BLaER1 treated with 17β-estradiol and CSF1 and Interleukin-3, amounts not matched to agents 10 nM and 100 nM (cell line): ENCODE results near the gene USP49.

ENCODE experiments used
- H3K27ac ChIP-seq, 11 experiments: shearing (Covaris generic); formaldehyde crosslinking; 2 replicates each; pipeline ENCODE4 v1.8.1; 2022
- H3K27me3 ChIP-seq, 11 experiments: shearing (Covaris generic); formaldehyde crosslinking; 2 replicates each; pipeline ENCODE4 v1.8.1; 2022
- H3K36me3 ChIP-seq, 11 experiments: shearing (Covaris generic); formaldehyde crosslinking; 2 replicates each; pipeline ENCODE4 v1.8.1; 2022
- H3K4me1 ChIP-seq, 10 experiments: shearing (Covaris generic); formaldehyde crosslinking; 2 replicates each; pipeline ENCODE4 v1.8.1; 2022
- H3K4me2 ChIP-seq, 11 experiments: shearing (Covaris generic); formaldehyde crosslinking; 2 replicates each; pipeline ENCODE4 v1.8.1; 2022
- H3K4me3 ChIP-seq, 10 experiments: shearing (Covaris generic); formaldehyde crosslinking; 2 replicates each; pipeline ENCODE4 v1.8.1; 2022
- H3K9ac ChIP-seq, 11 experiments: shearing (Covaris generic); formaldehyde crosslinking; 2 replicates each; pipeline ENCODE4 v1.8.1; 2022
- H3K9me3 ChIP-seq, 11 experiments: shearing (Covaris generic); formaldehyde crosslinking; replicated peaks in 1 of 11; 2 replicates each; pipeline ENCODE4 v1.8.1; 2022
- H4K20me1 ChIP-seq, 11 experiments: shearing (Covaris generic); formaldehyde crosslinking; 2 replicates each; pipeline ENCODE4 v1.8.1; 2022
- Cebpa-rat ChIP-seq, 11 experiments: shearing (Covaris generic); IDR thresholded peaks; 2 replicates each; pipeline ENCODE4 v1.8.1; 2022

USP49 gene

GRCh38 chr6:41939848-41940758, 44.9 kb upstream of the USP49 start:
- peaks cover 0 to 24% (median 9%) of the 10 kb centered on the region in 11 experiments; a peak in 12 of 22 replicates for H4K20me1 ChIP-seq

GRCh38 chr6:41939176-41939847, 44.1 kb upstream of the USP49 start:
- H3K27me3 ChIP-seq: no peaks in the 10 kb centered on the region
- H3K9ac ChIP-seq: peak overlapping the region; percentile 85 to 100 (median 97)
- H3K36me3 ChIP-seq: peaks cover 27 to 71% (median 63%) of the 10 kb centered on the region in 11 experiments
- H3K4me3 ChIP-seq: peak overlapping the region; percentile 91 to 100 (median 98)
- peaks cover 55 to 80% (median 63%) of the 10 kb centered on the region in 10 experiments for H3K4me1 ChIP-seq
- TF ChIP-seq Cebpa-rat (IDR thresholded peaks at IDR 0.05): peak in 10 of 11 experiments; percentile 21 to 87 (median 80); a peak in 15 of 22 replicates
- H3K27ac ChIP-seq: peak overlapping the region; percentile 75 to 100 (median 99)
- H3K4me2 ChIP-seq: peak overlapping the region; percentile 92 to 100 (median 98)
- H3K9me3 ChIP-seq: no peaks in the 10 kb centered on the region; a peak in 1 of 22 replicates
- peaks cover 0 to 27% (median 14%) of the 10 kb centered on the region in 11 experiments; a peak in 12 of 22 replicates for H4K20me1 ChIP-seq

More at GRCh38 chr6:41939848-41940758, 44.9 kb upstream of the USP49 start:
- no peaks in the 10 kb centered on the region for H3K27me3 ChIP-seq
- TF ChIP-seq Cebpa-rat (IDR thresholded peaks at IDR 0.05): no peak
- peak overlapping the region; percentile 85 to 100 (median 97) for H3K9ac ChIP-seq
- no peaks in the 10 kb centered on the region; a peak in 1 of 22 replicates for H3K9me3 ChIP-seq
- H3K4me2 ChIP-seq: peak overlapping the region; percentile 92 to 100 (median 98)
- peaks cover 19 to 63% (median 55%) of the 10 kb centered on the region in 11 experiments for H3K36me3 ChIP-seq
- H3K4me3 ChIP-seq: peak overlapping the region; percentile 91 to 100 (median 98)
- peak overlapping the region; percentile 75 to 100 (median 99); a peak in 21 of 22 replicates for H3K27ac ChIP-seq
- peaks cover 55 to 79% (median 63%) of the 10 kb centered on the region in 10 experiments for H3K4me1 ChIP-seq

- H4K20me1 ChIP-seq: peaks cover 0 to 27% (median 14%) of the 10 kb centered on the region in 11 experiments; a peak in 12 of 22 replicates
- H3K4me1 ChIP-seq: peaks cover 57 to 80% (median 63%) of the 10 kb centered on the region in 10 experiments
- no peak for TF ChIP-seq Cebpa-rat (IDR thresholded peaks at IDR 0.05)
- H3K9ac ChIP-seq: peak overlapping the region; percentile 85 to 100 (median 97)
- H3K36me3 ChIP-seq: peaks cover 33 to 78% (median 69%) of the 10 kb centered on the region in 11 experiments
- peak overlapping the region; percentile 91 to 100 (median 98) for H3K4me3 ChIP-seq
- peak overlapping the region; percentile 92 to 100 (median 98) for H3K4me2 ChIP-seq
- H3K9me3 ChIP-seq: no peaks in the 10 kb centered on the region; a peak in 1 of 22 replicates
- H3K27me3 ChIP-seq: no peaks in the 10 kb centered on the region
- H3K27ac ChIP-seq: peak overlapping the region; percentile 75 to 100 (median 99)
Observed at GRCh38 chr6:41938590-41939175, 43.5 kb upstream of the USP49 start.

- peak in 9 of 11 experiments; percentile 58 to 91 (median 84); a peak in 19 of 22 replicates for TF ChIP-seq Cebpa-rat (IDR thresholded peaks at IDR 0.05)
- no peaks in the 10 kb centered on the region for H3K27me3 ChIP-seq
- H3K36me3 ChIP-seq: peaks cover 39 to 84% (median 76%) of the 10 kb centered on the region in 11 experiments
- H3K9me3 ChIP-seq: no peaks in the 10 kb centered on the region; a peak in 1 of 22 replicates
- H3K4me3 ChIP-seq: peak overlapping the region; percentile 91 to 100 (median 98)
- peaks cover 59 to 78% (median 68%) of the 10 kb centered on the region in 10 experiments for H3K4me1 ChIP-seq
- peaks cover 0 to 32% (median 14%) of the 10 kb centered on the region in 11 experiments; a peak in 13 of 22 replicates for H4K20me1 ChIP-seq
- peak overlapping the region; percentile 92 to 100 (median 98) for H3K4me2 ChIP-seq
- H3K9ac ChIP-seq: peak overlapping the region; percentile 85 to 100 (median 97)
- H3K27ac ChIP-seq: peak overlapping the region; percentile 75 to 100 (median 99)
Observed at GRCh38 chr6:41937861-41938574, 42.8 kb upstream of the USP49 start.

GRCh38 chr6:41937472-41937860, 42.3 kb upstream of the USP49 start:
- Histone ChIP-seq H3K27me3 (no peaks in the 10 kb centered on the region), H3K9me3 (no peaks in the 10 kb centered on the region; a peak in 1 of 22 replicates), H3K4me2 (peak overlapping the region; percentile 92 to 100 (median 98)), H4K20me1 (peaks cover 0 to 37% (median 14%) of the 10 kb centered on the region in 11 experiments; a peak in 17 of 22 replicates), H3K36me3 (peaks cover 45 to 90% (median 81%) of the 10 kb centered on the region in 11 experiments), H3K9ac (peak overlapping the region; percentile 85 to 100 (median 97); a peak in 21 of 22 replicates), H3K4me3 (peak overlapping the region; percentile 91 to 100 (median 98); a peak in 19 of 20 replicates), H3K4me1 (peaks cover 54 to 74% (median 68%) of the 10 kb centered on the region in 10 experiments), H3K27ac (peak overlapping the region; percentile 75 to 100 (median 99); a peak in 21 of 22 replicates)
- TF ChIP-seq Cebpa-rat (IDR thresholded peaks at IDR 0.05): no peak

- peaks cover 2 to 48% (median 20%) of the 10 kb centered on the region in 11 experiments; a peak in 18 of 22 replicates for H4K20me1 ChIP-seq
- peaks cover 57 to 100% (median 92%) of the 10 kb centered on the region in 11 experiments for H3K36me3 ChIP-seq
- H3K9me3 ChIP-seq: no peaks in the 10 kb centered on the region; a peak in 1 of 22 replicates
- H3K4me1 ChIP-seq: peaks cover 47 to 81% (median 73%) of the 10 kb centered on the region in 10 experiments
- peak overlapping the region; percentile 91 to 100 (median 98); a peak in 19 of 20 replicates for H3K4me3 ChIP-seq
- peak overlapping the region; percentile 51 to 100 (median 99); a peak in 21 of 22 replicates for H3K27ac ChIP-seq
- no peaks in the 10 kb centered on the region for H3K27me3 ChIP-seq
- peak; percentile 30 to 97 (median 93); a peak in 19 of 22 replicates for TF ChIP-seq Cebpa-rat (IDR thresholded peaks at IDR 0.05)
- H3K4me2 ChIP-seq: peak overlapping the region; percentile 92 to 100 (median 98)
- peak overlapping the region; percentile 85 to 100 (median 97) for H3K9ac ChIP-seq
Observed at GRCh38 chr6:41936073-41936837, 41.1 kb upstream of the USP49 start.

GRCh38 chr6:41935685-41936072, 40.5 kb upstream of the USP49 start:
- H3K4me3 ChIP-seq: peak overlapping the region; percentile 14 to 99 (median 80); a peak in 18 of 20 replicates
- H3K27ac ChIP-seq: peak overlapping the region; percentile 51 to 100 (median 99); a peak in 21 of 22 replicates
- H3K27me3 ChIP-seq: no peaks in the 10 kb centered on the region
- peaks cover 63 to 100% (median 92%) of the 10 kb centered on the region in 11 experiments for H3K36me3 ChIP-seq
- peaks cover 47 to 87% (median 76%) of the 10 kb centered on the region in 10 experiments for H3K4me1 ChIP-seq
- H3K9me3 ChIP-seq: no peaks in the 10 kb centered on the region
- peaks cover 6 to 54% (median 25%) of the 10 kb centered on the region in 11 experiments; a peak in 20 of 22 replicates for H4K20me1 ChIP-seq
- peak overlapping the region; percentile 92 to 100 (median 98) for H3K4me2 ChIP-seq
- H3K9ac ChIP-seq: peak overlapping the region; percentile 70 to 100 (median 97)
- TF ChIP-seq Cebpa-rat (IDR thresholded peaks at IDR 0.05): no peak
